Measurements from ENCODE around the gene CXCR1. TPM values are rescaled to one million over a fixed set of nuclear protein-coding genes. Genes with fewer than 3 reads are reported as not detected.

The CXCR1 gene
- total and polyA plus RNA-seq, 9 of the 15 experiments (the other 6 are each of a cell fraction or from before 2014, with no cell fraction given), result not detected

DNA sequence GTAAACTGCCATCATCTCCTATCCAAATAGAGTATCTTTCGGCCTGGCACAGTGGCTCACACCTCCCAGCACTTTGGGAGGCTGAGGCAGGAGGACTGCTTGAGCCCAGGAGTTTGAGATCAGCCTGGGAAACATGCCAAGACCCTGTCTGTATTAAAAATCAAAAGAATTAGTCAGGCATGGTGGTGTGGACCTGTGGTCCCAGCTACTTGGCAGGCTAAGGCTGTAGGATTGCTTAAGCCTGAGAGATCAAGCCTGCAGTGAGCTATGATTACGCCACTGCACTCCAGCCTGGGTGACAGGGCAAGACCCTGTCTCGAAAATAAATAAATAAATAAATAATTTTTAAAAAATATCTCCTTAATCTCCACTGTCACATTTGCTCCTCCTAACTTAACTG, 35.5 kb upstream of the CXCR1 start:
- FAIRE-seq (no peak), DNase-seq (ENCODE audit: extremely low read depth in 1 of 4, low spot score in 3 of 4) (no peak), ATAC-seq (no peak)
- ChIA-PET POLR2A (interaction anchor here (1.1 to 1.3 kb wide), 2 partner anchors 14 to 55 kb away, joined by 3 to 4 read pairs; partner anchors contain the start of gene ARPC2), CTCF (ENCODE audit: low intra/inter-chr PET ratio) (no interaction called here)
- 0% methylated on average over 3 of the region's 3 CpGs for WGBS (ENCODE audit: insufficient coverage, low coverage, missing lambda C conversion rate)
- TF ChIP-seq GTF2E2 (tag; IDR thresholded peaks at IDR 0.05), result no peak
- TF ChIP-seq TGIF2 (CRISPR knock-in tag; IDR thresholded peaks at IDR 0.05), result no peak
- TF ChIP-seq ZNF77 (CRISPR knock-in tag; IDR thresholded peaks at IDR 0.05), result no peak
- TF ChIP-seq GATAD2A (IDR thresholded peaks at IDR 0.05), result no peak
- no peak for TF ChIP-seq C11orf30 (IDR thresholded peaks at IDR 0.05; ENCODE audit: low read depth)
- TF ChIP-seq, protein P1, sequence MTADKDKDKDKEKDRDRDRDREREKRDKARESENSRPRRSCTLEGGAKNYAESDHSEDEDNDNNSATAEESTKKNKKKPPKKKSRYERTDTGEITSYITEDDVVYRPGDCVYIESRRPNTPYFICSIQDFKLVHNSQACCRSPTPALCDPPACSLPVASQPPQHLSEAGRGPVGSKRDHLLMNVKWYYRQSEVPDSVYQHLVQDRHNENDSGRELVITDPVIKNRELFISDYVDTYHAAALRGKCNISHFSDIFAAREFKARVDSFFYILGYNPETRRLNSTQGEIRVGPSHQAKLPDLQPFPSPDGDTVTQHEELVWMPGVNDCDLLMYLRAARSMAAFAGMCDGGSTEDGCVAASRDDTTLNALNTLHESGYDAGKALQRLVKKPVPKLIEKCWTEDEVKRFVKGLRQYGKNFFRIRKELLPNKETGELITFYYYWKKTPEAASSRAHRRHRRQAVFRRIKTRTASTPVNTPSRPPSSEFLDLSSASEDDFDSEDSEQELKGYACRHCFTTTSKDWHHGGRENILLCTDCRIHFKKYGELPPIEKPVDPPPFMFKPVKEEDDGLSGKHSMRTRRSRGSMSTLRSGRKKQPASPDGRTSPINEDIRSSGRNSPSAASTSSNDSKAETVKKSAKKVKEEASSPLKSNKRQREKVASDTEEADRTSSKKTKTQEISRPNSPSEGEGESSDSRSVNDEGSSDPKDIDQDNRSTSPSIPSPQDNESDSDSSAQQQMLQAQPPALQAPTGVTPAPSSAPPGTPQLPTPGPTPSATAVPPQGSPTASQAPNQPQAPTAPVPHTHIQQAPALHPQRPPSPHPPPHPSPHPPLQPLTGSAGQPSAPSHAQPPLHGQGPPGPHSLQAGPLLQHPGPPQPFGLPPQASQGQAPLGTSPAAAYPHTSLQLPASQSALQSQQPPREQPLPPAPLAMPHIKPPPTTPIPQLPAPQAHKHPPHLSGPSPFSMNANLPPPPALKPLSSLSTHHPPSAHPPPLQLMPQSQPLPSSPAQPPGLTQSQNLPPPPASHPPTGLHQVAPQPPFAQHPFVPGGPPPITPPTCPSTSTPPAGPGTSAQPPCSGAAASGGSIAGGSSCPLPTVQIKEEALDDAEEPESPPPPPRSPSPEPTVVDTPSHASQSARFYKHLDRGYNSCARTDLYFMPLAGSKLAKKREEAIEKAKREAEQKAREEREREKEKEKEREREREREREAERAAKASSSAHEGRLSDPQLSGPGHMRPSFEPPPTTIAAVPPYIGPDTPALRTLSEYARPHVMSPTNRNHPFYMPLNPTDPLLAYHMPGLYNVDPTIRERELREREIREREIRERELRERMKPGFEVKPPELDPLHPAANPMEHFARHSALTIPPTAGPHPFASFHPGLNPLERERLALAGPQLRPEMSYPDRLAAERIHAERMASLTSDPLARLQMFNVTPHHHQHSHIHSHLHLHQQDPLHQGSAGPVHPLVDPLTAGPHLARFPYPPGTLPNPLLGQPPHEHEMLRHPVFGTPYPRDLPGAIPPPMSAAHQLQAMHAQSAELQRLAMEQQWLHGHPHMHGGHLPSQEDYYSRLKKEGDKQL (CRISPR knock-in tag; IDR thresholded peaks at IDR 0.05; ENCODE audit: borderline replicate concordance), result no peak
- no peak for TF ChIP-seq ZBTB7A (IDR thresholded peaks at IDR 0.05; ENCODE audit: borderline replicate concordance, control insufficient read depth, low read depth, low read length)
- TF ChIP-seq, protein P2, sequence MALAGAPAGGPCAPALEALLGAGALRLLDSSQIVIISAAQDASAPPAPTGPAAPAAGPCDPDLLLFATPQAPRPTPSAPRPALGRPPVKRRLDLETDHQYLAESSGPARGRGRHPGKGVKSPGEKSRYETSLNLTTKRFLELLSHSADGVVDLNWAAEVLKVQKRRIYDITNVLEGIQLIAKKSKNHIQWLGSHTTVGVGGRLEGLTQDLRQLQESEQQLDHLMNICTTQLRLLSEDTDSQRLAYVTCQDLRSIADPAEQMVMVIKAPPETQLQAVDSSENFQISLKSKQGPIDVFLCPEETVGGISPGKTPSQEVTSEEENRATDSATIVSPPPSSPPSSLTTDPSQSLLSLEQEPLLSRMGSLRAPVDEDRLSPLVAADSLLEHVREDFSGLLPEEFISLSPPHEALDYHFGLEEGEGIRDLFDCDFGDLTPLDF (CRISPR knock-in tag; IDR thresholded peaks at IDR 0.05), result no peak
- no peak for TF ChIP-seq ZFPM2 (CRISPR knock-in tag; IDR thresholded peaks at IDR 0.05)
- TF ChIP-seq ZNF274 (IDR thresholded peaks at IDR 0.05; ENCODE audit: borderline replicate concordance, low read depth, low read length), result no peak
- TF ChIP-seq HDAC6 (IDR thresholded peaks at IDR 0.05; ENCODE audit: low read depth, low read length), result no peak
- TF ChIP-seq SETDB1 (IDR thresholded peaks at IDR 0.05; ENCODE audit: low read length), result no peak
- TF ChIP-seq ZNF121 (CRISPR knock-in tag; conservative IDR thresholded peaks at IDR 0.05), result no peak
- TF ChIP-seq ARHGAP35 (IDR thresholded peaks at IDR 0.05; ENCODE audit: partially characterized antibody), result no peak
- H3K9me3 ChIP-seq (replicated peaks; ENCODE audit: control insufficient read depth, insufficient read depth, low read depth, low read length), result no peaks in the 10 kb centered on the region
- H3K4me1 ChIP-seq (replicated peaks in 1 of 2; ENCODE audit: control insufficient read depth in 2 of 2, insufficient read depth in 2 of 2, low read length in 2 of 2), result no peaks in the 10 kb centered on the region; a peak in 1 of 5 replicates
- H3K9ac ChIP-seq (ENCODE audit: insufficient read depth in 1 of 2, low read depth in 2 of 2, low read length in 2 of 2), result no peak overlapping the region
- intact Hi-C loops (cut with micrococcal nuclease) (no loop called here), in situ Hi-C loops (cut with MboI) (no loop called here)
- H4K20me1 ChIP-seq (replicated peaks; ENCODE audit: control insufficient read depth, insufficient read depth, low read length), result no peaks in the 10 kb centered on the region
- no peaks in the 10 kb centered on the region for H3K79me2 ChIP-seq (ENCODE audit: control insufficient read depth, insufficient read depth, low read length)
- no TSS peak for BruUV-seq (replicated peaks)
- H3K27me3 ChIP-seq (ENCODE audit: control insufficient read depth in 2 of 2, insufficient read depth in 2 of 2, low read length in 2 of 2), result peaks cover 0 to 13% of the 10 kb centered on the region in 2 experiments; a peak in 2 of 5 replicates
- H2AFZ ChIP-seq (ENCODE audit: low read depth, low read length), result no peak overlapping the region
- no peak overlapping the region for H3K4me2 ChIP-seq (ENCODE audit: insufficient read depth, low read length)
- no peak overlapping the region for H3K4me3 ChIP-seq
- no peak overlapping the region for H3K27ac ChIP-seq (ENCODE audit: extremely low read depth, low read depth, low read length)
- H3K36me3 ChIP-seq (ENCODE audit: control insufficient read depth, insufficient read depth, low read length), result no peaks in the 10 kb centered on the region
- no peaks in the 10 kb centered on the region for H3K9me1 ChIP-seq (ENCODE audit: control insufficient read depth, insufficient read depth, low read length)
